Middle frontal gyrus (tissue), 1 donor: ENCODE measurements around the gene LIX1.
"Not testable (repeated sequence)": the region's sequence is repeated elsewhere in the genome, so short reads cannot be mapped to it uniquely, and the experiment has no call there.

Source experiments
- DNase-seq: peaks from one replicate; pipeline ENCODE4 v3.0.0-alpha.2; 2015; ENCODE audit warnings: low spot score; ENCODE audit errors: extremely low spot score

Gene LIX1

GRCh38 chr5:97102010-97102470 lies 40.4 kb downstream of the LIX1 start:
- no peak for DNase-seq

- peak; percentile 43 for DNase-seq
Measured at GRCh38 chr5:97101189-97101910, 41.1 kb downstream of the LIX1 start.

DNA sequence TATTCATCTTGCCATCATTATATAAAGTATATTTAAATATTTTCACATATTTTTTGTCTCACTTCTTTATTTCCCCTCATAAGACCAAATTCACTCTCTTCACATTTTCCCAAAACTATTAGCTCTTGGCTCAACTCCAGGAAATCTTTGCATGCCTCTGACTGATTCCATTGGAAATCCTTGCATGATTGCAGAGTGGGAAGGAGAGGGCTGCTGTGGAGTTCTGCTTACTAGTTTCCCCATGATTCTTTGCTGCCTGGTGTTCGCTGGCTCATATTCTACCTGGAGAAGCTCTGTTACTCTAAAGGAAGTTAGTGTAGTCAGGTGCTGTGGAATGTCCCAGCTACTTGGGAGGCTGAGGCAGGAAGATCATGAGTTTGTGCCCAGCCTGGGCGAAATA lies 41.9 kb downstream of the LIX1 start:
- DNase-seq: no peak

- DNase-seq: no peak
Measured at GRCh38 chr5:97098922-97099321, 43.5 kb downstream of the LIX1 start.

DNA sequence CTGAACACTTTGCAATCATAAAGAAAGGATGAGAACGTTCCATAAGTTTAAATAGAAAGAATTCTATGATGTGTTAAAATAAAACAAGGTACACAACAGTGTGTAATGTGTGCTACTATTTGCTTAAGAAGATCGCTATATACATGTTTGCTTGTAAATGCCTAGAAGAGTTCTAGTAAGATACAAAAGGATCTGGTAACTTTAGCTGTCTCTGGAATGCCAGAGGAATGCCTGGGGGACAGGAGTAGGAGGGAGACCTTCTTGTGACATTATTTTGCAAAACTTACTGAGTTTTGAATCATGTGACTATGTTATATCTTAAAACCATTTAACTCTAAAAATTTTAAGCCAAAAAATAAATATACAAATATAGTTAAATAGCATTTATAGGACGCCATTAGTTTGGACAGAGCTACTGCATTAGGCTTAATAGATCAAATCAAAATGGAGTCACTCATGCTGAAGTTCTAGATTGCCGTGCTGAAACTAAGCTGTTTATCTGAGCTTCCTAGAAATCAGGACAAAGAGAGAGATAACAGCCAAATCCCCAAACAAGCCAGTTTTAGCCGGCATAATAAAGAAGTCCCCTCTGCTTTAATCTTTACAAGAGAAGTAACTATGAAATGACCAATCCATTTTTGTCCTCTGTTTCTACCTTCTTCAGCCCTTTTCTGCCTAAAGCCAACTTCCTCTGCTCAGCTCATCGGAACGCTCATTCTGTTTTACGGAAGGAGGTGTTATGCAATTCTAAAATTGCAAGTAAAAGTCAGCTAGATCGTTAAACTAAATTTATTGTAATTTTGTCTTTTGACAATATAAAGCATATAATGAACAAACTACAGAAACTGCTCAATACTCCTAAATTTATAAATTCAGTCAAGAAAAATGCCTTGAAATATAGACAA lies 44.8 kb downstream of the LIX1 start:
- no peak for DNase-seq

DNA sequence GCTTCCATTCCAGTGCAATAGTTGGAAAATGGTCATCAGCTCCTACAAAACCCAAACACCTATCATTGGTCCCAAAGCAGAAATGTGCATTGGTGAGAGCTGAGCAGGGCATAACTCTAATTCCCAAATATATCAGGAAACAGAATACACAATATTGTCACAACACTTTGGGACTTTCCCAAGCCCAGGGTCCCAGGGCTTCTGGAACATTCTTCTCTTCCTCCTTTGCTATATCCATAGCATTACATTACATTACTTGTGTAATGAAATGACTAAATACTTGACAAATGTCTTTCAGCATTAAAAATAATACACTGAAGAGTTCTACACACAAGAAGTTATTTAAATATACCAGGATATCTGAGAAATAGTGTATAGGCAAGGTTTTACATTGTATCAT lies 45.6 kb downstream of the LIX1 start:
- no peak for DNase-seq

DNA sequence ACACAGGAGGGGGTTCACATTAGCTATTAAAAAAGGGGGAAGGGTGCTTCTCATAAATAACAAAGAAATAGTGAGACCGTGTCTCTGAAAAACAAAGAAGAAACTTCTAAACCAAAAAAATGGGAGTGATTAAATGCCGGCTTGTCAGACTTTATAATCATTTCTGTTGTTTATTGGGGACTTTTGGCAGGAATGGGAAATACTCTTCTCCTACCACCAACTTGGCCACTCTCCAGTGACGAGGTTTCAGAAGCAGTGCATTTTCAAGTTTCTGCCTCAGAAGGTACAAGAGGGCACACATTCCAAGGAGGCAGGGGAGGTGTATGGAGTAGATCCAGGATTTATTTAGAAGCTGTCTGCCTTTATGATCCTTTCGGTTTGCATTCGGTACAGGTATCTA lies 46.2 kb downstream of the LIX1 start:
- DNase-seq: no peak

GRCh38 chr5:97095318-97095732 lies 47.1 kb downstream of the LIX1 start:
- DNase-seq: no peak

DNA sequence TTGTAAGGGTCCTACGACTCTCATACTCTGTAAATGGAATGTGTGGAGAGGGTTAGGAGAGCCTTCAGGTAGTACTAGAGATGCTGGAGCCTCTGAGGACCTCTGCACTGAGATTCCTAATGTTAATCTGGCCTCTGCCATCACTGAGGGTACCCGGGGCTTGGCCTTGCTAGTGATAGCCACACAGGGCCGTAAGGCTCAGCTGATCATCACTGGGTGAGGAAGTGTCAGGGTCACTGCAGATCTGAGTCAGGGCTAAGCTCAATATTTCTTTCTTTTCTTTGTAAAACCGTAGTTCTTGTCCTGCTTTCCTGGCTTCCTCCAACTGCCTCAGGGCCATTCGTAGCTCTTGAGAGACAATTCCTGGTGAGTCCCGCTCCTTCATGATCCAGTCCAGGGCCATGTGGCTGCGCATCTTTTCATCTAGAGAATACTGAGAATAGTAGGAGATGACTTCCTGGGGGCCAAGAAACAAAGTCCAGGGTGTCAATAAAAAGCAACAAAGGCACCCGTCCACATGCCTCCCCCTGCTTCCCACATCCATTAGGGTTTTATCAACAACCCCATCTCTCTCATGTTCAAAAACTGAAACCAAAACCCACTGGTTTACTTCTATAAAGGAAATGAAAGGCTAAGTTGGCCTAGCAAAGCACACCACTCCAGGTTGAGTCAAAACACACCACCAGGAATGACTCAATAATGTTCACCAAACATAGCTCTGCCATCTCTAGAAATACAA lies 47.7 kb downstream of the LIX1 start:
- DNase-seq: no peak

- DNase-seq: no peak
Measured at GRCh38 chr5:97093193-97093592, 49.2 kb downstream of the LIX1 start.

GRCh38 chr5:97090944-97091343 lies 51.5 kb downstream of the LIX1 start:
- no peak for DNase-seq

DNA sequence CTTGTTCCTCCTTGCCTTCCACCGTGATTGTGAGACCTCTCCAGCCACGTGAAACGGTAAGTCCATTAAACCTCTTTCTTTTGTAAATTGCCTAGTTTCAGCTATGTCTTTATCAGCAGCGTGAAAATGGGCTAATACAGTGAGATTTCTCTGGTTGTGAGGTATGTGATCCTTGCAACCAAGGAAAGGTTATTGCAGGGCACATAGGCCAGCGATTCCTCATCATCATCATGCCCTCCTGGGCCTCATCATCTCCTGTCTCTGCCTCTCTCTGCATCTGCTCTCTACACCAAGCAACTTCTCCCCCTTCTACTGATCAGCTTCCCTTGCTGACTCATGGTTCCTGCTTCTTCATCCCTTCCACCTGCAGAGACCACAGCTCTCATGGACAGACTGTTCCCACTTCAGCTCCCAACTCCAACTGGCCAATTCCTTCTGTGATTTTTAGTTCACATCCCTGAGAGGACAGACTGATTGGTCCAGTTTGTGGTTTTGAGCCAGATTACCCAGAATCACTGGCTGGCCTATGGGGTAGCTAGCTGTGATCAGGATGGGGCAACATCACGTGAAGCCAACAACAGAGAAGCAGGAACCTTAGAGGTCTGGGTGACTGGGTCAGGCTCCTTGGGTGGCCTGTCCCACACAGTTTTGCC lies 53.1 kb downstream of the LIX1 start:
- no peak for DNase-seq

- DNase-seq: no peak
Measured at GRCh38 chr5:97088774-97089148, 53.6 kb downstream of the LIX1 start.

DNA sequence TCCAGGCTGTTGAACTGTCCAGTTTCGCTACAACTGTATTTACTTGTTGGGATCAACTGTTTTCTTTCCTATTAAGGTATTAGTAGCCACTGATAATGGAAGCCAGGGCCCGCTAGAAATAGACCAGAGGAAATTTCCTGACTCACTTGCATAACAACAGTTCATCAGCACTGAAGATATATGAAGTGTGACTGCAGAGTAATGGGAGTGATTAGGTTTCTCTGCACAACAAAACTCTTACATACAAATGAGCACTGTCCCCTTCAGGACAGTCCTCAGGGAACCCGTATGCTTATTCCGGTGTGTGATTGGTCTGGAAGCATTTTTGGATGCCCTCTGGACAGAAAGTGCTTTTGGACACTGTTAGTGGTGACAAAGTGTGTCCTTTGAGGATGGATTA lies 55.3 kb downstream of the LIX1 start:
- DNase-seq: no peak

- DNase-seq: no peak
Measured at GRCh38 chr5:97085459-97086181, 56.8 kb downstream of the LIX1 start.

GRCh38 chr5:97084782-97085458 lies 57.5 kb downstream of the LIX1 start:
- not testable (repeated sequence) for DNase-seq

GRCh38 chr5:97078958-97079743 lies 63.3 kb downstream of the LIX1 start:
- no peak for DNase-seq

DNA sequence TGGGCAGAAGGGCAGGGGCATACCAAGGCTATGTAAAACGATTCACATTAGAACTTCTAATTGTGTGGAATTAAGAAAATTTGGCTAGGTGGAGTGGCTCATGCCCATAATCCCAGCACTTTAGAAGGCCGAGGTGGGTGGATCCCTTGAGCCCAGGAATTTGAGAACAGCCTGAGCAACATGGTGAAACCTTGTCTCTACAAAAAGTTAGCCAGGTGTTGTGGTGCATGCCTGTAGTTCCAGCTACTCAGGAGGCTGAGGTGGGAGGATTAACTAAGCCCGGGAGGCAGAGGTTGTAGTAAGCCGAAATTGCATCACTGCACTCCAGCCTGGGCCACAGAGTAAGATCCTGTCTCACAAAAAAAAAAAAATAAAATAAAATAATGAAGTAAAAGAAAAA lies 65.2 kb downstream of the LIX1 start:
- DNase-seq: no peak

DNA sequence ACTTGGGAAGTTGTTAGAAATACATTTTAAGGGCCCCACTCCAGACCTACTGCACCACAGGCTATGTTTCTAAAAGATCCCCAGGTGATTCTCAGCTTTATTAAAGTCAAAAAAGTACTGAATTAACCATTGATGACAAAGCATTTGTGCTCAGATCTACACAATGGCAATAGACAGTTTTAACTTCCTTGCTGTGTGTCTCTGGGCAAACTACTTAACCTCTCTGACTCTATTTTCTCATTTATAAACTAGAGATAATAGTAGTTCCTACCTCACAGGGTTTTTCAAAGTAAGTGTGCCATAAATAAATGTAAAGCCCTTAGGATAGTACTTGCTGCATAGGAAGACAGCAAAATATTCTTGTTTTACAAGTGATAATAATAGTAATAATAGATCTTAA lies 66.3 kb downstream of the LIX1 start:
- DNase-seq: no peak
